BE2C (cell line): ENCODE data around the gene SLC6A18.
"Not testable (repeated sequence)": the region's sequence is repeated elsewhere in the genome, so short reads cannot be mapped to it uniquely, and the experiment has no call there.

ENCODE experiments used
- DNase-seq: peaks from one replicate; pipeline ENCODE4 v3.0.0-alpha.2; 2020
- H3K27me3 ChIP-seq: fragments of 250-450 bp; sonication (Bioruptor Pico); 2 replicates; pipeline ENCODE4 v1.5.1; 2020; ENCODE audit warnings: mild to moderate bottlenecking
- H3K36me3 ChIP-seq: fragments of 250-450 bp; sonication (Bioruptor Pico); 2 replicates; pipeline ENCODE4 v1.5.1; 2020; ENCODE audit warnings: mild to moderate bottlenecking
- H3K4me1 ChIP-seq: fragments of 250-450 bp; sonication (Bioruptor Pico); 2 replicates; pipeline ENCODE4 v1.5.1; 2020
- H3K4me3 ChIP-seq: 2 replicates; pipeline ENCODE4 v1.5.1; 2011; ENCODE audit warnings: low read depth, low read length
- H3K9me3 ChIP-seq: fragments of 250-450 bp; sonication (Bioruptor Pico); 2 replicates; pipeline ENCODE4 v1.5.1; 2020
- CTCF ChIP-seq: IDR thresholded peaks from 2 replicates; pipeline ENCODE4 v1.5.1; 2012; ENCODE audit warnings: mild to moderate bottlenecking, low read depth, low read length

SLC6A18 gene

GRCh38 chr5:1272201-1272600 is 47.0 kb downstream of the SLC6A18 start:
- no peaks in the 10 kb centered on the region for H3K36me3 ChIP-seq
- no peak overlapping the region for H3K4me3 ChIP-seq
- H3K9me3 ChIP-seq = no peaks in the 10 kb centered on the region
- no peaks in the 10 kb centered on the region for H3K27me3 ChIP-seq
- DNase-seq = no peak
- H3K4me1 ChIP-seq = no peaks in the 10 kb centered on the region
- TF ChIP-seq CTCF = no peak

- Histone ChIP-seq H3K4me3 (no peak overlapping the region), H3K4me1 (no peaks in the 10 kb centered on the region), H3K36me3 (no peaks in the 10 kb centered on the region), H3K9me3 (no peaks in the 10 kb centered on the region), H3K27me3 (no peaks in the 10 kb centered on the region)
- TF ChIP-seq CTCF = no peak
- no peak for DNase-seq
Observed at GRCh38 chr5:1273745-1274144, 48.6 kb downstream of the SLC6A18 start.

- TF ChIP-seq CTCF = no peak
- H3K9me3 ChIP-seq = no peaks in the 10 kb centered on the region
- no peaks in the 10 kb centered on the region for H3K36me3 ChIP-seq
- H3K27me3 ChIP-seq = no peaks in the 10 kb centered on the region
- H3K4me1 ChIP-seq = no peaks in the 10 kb centered on the region
- DNase-seq = no peak
- H3K4me3 ChIP-seq = no peak overlapping the region
Observed at GRCh38 chr5:1274471-1274870, 49.3 kb downstream of the SLC6A18 start.

GRCh38 chr5:1275397-1276391 is 50.5 kb downstream of the SLC6A18 start:
- not testable (repeated sequence) for H3K4me3 ChIP-seq, H3K36me3 ChIP-seq, H3K4me1 ChIP-seq, H3K9me3 ChIP-seq, H3K27me3 ChIP-seq, DNase-seq

- DNase-seq = no peak
- no peaks in the 10 kb centered on the region for H3K9me3 ChIP-seq
- H3K27me3 ChIP-seq = no peaks in the 10 kb centered on the region
- no peaks in the 10 kb centered on the region for H3K36me3 ChIP-seq
- no peaks in the 10 kb centered on the region for H3K4me1 ChIP-seq
- no peak for TF ChIP-seq CTCF
- H3K4me3 ChIP-seq = no peak overlapping the region
Observed at GRCh38 chr5:1276930-1277329, 51.7 kb downstream of the SLC6A18 start.

- no peaks in the 10 kb centered on the region for H3K36me3 ChIP-seq
- H3K27me3 ChIP-seq = no peaks in the 10 kb centered on the region
- H3K4me3 ChIP-seq = no peak overlapping the region
- no peak for DNase-seq
- no peak for TF ChIP-seq CTCF
- no peaks in the 10 kb centered on the region for H3K4me1 ChIP-seq
- no peaks in the 10 kb centered on the region for H3K9me3 ChIP-seq
Observed at GRCh38 chr5:1277331-1277730, 52.1 kb downstream of the SLC6A18 start.
